Neuronal stem cell (in vitro differentiated cells): Measurements from ENCODE around the gene ANTXR1.

Source experiments
- DNase-seq: peaks from one replicate; pipeline ENCODE4 v3.0.0-alpha.2; 2013; ENCODE audit warnings: low spot score
- H2AFZ ChIP-seq: one replicate; pipeline ENCODE4 v1.6.1; 2013; ENCODE audit warnings: mild to moderate bottlenecking, low read length, inconsistent platforms
- H2AK5ac ChIP-seq: 2 replicates; pipeline ENCODE4 v1.6.1; 2013; ENCODE audit warnings: low read depth, mild to moderate bottlenecking, inconsistent platforms, low read length, moderate library complexity, mixed read lengths
- H2BK120ac ChIP-seq: 2 replicates; pipeline ENCODE4 v1.6.1; 2013; ENCODE audit warnings: low read depth, mild to moderate bottlenecking, inconsistent platforms, low read length, moderate library complexity, mixed read lengths
- H2BK12ac ChIP-seq: one replicate; pipeline ENCODE4 v1.6.1; 2013; ENCODE audit warnings: low read length, inconsistent platforms
- H2BK15ac ChIP-seq: 2 replicates; pipeline ENCODE4 v1.6.1; 2013; ENCODE audit warnings: mild to moderate bottlenecking, low read length, inconsistent platforms, mixed read lengths
- H2BK5ac ChIP-seq: one replicate; pipeline ENCODE4 v1.6.1; 2013; ENCODE audit warnings: inconsistent platforms, mild to moderate bottlenecking, low read length, moderate library complexity
- H3K14ac ChIP-seq: one replicate; pipeline ENCODE4 v1.6.1; 2013; ENCODE audit warnings: low read length, inconsistent platforms
- H3K18ac ChIP-seq: 2 replicates; pipeline ENCODE4 v1.6.1; 2013; ENCODE audit warnings: low read length, inconsistent platforms
- H3K23ac ChIP-seq: 2 replicates; pipeline ENCODE4 v1.6.1; 2013; ENCODE audit warnings: low read depth, mild to moderate bottlenecking, mixed read lengths, low read length, inconsistent platforms; ENCODE audit not compliant: poor library complexity
- H3K27ac ChIP-seq: replicated peaks from 3 replicates; pipeline ENCODE4 v1.5.1; 2013; ENCODE audit warnings: low read length, inconsistent platforms
- H3K27me3 ChIP-seq, 3 experiments: 2 replicates each; pipeline ENCODE4 v1.6.1; 2013; ENCODE audit warnings: low read length in 3 of 3, mild to moderate bottlenecking in 2 of 3, inconsistent platforms in 1 of 3, low read depth in 1 of 3, mixed read lengths in 1 of 3, moderate library complexity in 1 of 3; ENCODE audit not compliant: control insufficient read depth in 3 of 3, insufficient read depth in 3 of 3
- H3K36me3 ChIP-seq, 2 donors: replicated peaks in 1 of 2; 2 replicates each; pipeline ENCODE4 v1.6.1; 2013; ENCODE audit warnings: low read length in 2 of 2; ENCODE audit not compliant: control insufficient read depth in 2 of 2, insufficient read depth in 2 of 2
- H3K4ac ChIP-seq: 2 replicates; pipeline ENCODE4 v1.6.1; 2013; ENCODE audit warnings: inconsistent platforms, mild to moderate bottlenecking, low read length, moderate library complexity
- H3K4me1 ChIP-seq, 2 donors: 1 replicate in 1 of 2; 2 replicates in 1 of 2; pipeline ENCODE4 v1.6.1; 2013; ENCODE audit warnings: low read length in 2 of 2, low read depth in 1 of 2; ENCODE audit not compliant: control insufficient read depth in 2 of 2, insufficient read depth in 1 of 2
- H3K4me2 ChIP-seq: one replicate; pipeline ENCODE4 v1.6.1; 2013; ENCODE audit warnings: mild to moderate bottlenecking, low read length, inconsistent platforms; ENCODE audit not compliant: insufficient read depth, poor library complexity, severe bottlenecking
- H3K4me3 ChIP-seq, 2 donors: 2 replicates each; pipeline ENCODE4 v1.5.1; 2013; ENCODE audit warnings: low read length in 2 of 2, mild to moderate bottlenecking in 2 of 2, inconsistent platforms in 1 of 2, moderate library complexity in 1 of 2
- H3K79me1 ChIP-seq: one replicate; pipeline ENCODE4 v1.6.1; 2013; ENCODE audit warnings: low read depth, mild to moderate bottlenecking, inconsistent platforms, low read length, moderate library complexity
- H3K9ac ChIP-seq: one replicate; pipeline ENCODE4 v1.6.1; 2013; ENCODE audit warnings: mild to moderate bottlenecking, low read depth, low read length, inconsistent platforms; ENCODE audit not compliant: poor library complexity
- H3K9me3 ChIP-seq, 2 donors: replicated peaks in 1 of 2; 2 replicates each; pipeline versions ENCODE3 to v1.6.1; 2013; ENCODE audit warnings: low read length in 2 of 2, mild to moderate bottlenecking in 2 of 2, inconsistent platforms in 1 of 2, low read depth in 1 of 2, mixed read lengths in 1 of 2, moderate library complexity in 1 of 2; ENCODE audit not compliant: control insufficient read depth in 2 of 2, insufficient read depth in 1 of 2
- H4K8ac ChIP-seq: one replicate; pipeline ENCODE4 v1.6.1; 2013; ENCODE audit warnings: low read depth, mild to moderate bottlenecking, inconsistent platforms, low read length, moderate library complexity
- H4K91ac ChIP-seq: one replicate; pipeline ENCODE4 v1.6.1; 2013; ENCODE audit warnings: low read length, low read depth, mild to moderate bottlenecking, inconsistent platforms; ENCODE audit not compliant: poor library complexity
- WGBS, 2 donors: extraction: QIAGEN DNeasy Blood & Tissue Kit; methylation state at CpG; one replicate each; pipeline ENCODE4 v1.1.7; 2013; ENCODE audit warnings: missing lambda C conversion rate in 2 of 2, mixed read lengths in 1 of 2; ENCODE audit not compliant: insufficient read length in 2 of 2, insufficient replicate concordance in 1 of 2; ENCODE audit errors: extremely low coverage in 2 of 2; 5-methylcytosine and 5-hydroxymethylcytosine counted together

Gene ANTXR1

GRCh38 chr2:69138793-69139459 is 125.9 kb downstream of the ANTXR1 start:
- H3K36me3 ChIP-seq = peaks cover 0 to 10% of the 10 kb centered on the region in 2 donors
- no peak overlapping the region for H4K8ac ChIP-seq
- no peak for DNase-seq
- H3K4me3 ChIP-seq = no peak overlapping the region
- H2BK5ac ChIP-seq = no peak overlapping the region
- no peak overlapping the region for H3K18ac ChIP-seq
- H2AK5ac ChIP-seq = no peak overlapping the region
- no peak overlapping the region for H2BK12ac ChIP-seq
- no CpG with 5 or more reads among the region's 1 CpG for WGBS, 2 donors
- H3K14ac ChIP-seq = no peak overlapping the region
- no peak overlapping the region for H4K91ac ChIP-seq
- no peak overlapping the region for H3K4ac ChIP-seq
- no peak overlapping the region for H2BK15ac ChIP-seq
- H3K27ac ChIP-seq = no peak overlapping the region
- peaks cover 0 to 4% of the 10 kb centered on the region in 2 donors for H3K4me1 ChIP-seq
- no peaks in the 10 kb centered on the region for H3K79me1 ChIP-seq
- no peaks in the 10 kb centered on the region for H3K27me3 ChIP-seq
- H2AFZ ChIP-seq = no peak overlapping the region
- H3K9me3 ChIP-seq = no peaks in the 10 kb centered on the region
- no peak overlapping the region for H3K4me2 ChIP-seq
- H3K23ac ChIP-seq = no peak overlapping the region
- H2BK120ac ChIP-seq = no peak overlapping the region
- H3K9ac ChIP-seq = no peak overlapping the region

GRCh38 chr2:69139778-69140670 is 127.0 kb downstream of the ANTXR1 start:
- Histone ChIP-seq H3K4me3 (no peak overlapping the region), H4K91ac (no peak overlapping the region), H2AFZ (no peak overlapping the region), H3K27ac (no peak overlapping the region), H4K8ac (no peak overlapping the region), H3K27me3 (no peaks in the 10 kb centered on the region), H3K4ac (no peak overlapping the region), H3K18ac (no peak overlapping the region), H2BK5ac (no peak overlapping the region), H2AK5ac (no peak overlapping the region), H3K9ac (no peak overlapping the region), H3K9me3 (no peaks in the 10 kb centered on the region), H3K36me3 (peaks cover 0 to 10% of the 10 kb centered on the region in 2 donors), H3K14ac (no peak overlapping the region), H3K4me2 (no peak overlapping the region), H2BK15ac (no peak overlapping the region), H2BK12ac (no peak overlapping the region), H2BK120ac (no peak overlapping the region), H3K79me1 (no peaks in the 10 kb centered on the region), H3K4me1 (peaks cover 0 to 4% of the 10 kb centered on the region in 2 donors), H3K23ac (no peak overlapping the region)
- no CpG with 5 or more reads among the region's 5 CpGs for WGBS, 2 donors
- DNase-seq = no peak

- Histone ChIP-seq H3K14ac (no peak overlapping the region), H3K9me3 (no peaks in the 10 kb centered on the region), H3K18ac (no peak overlapping the region), H3K4ac (no peak overlapping the region), H3K4me2 (no peak overlapping the region), H3K23ac (no peak overlapping the region), H3K27me3 (no peaks in the 10 kb centered on the region), H3K27ac (no peak overlapping the region), H4K8ac (no peak overlapping the region), H3K9ac (no peak overlapping the region), H4K91ac (no peak overlapping the region), H2BK5ac (no peak overlapping the region), H2AFZ (no peak overlapping the region), H2BK120ac (no peak overlapping the region), H2AK5ac (no peak overlapping the region), H3K79me1 (no peaks in the 10 kb centered on the region), H3K4me3 (no peak overlapping the region), H2BK15ac (no peak overlapping the region), H3K4me1 (peaks cover 2 to 4% of the 10 kb centered on the region in 2 donors), H2BK12ac (no peak overlapping the region), H3K36me3 (peaks cover 0 to 15% of the 10 kb centered on the region in 2 donors)
- no peak for DNase-seq
- no CpG with 5 or more reads among the region's 1 CpG for WGBS, 2 donors
Observed at GRCh38 chr2:69141061-69141460, 128.1 kb downstream of the ANTXR1 start.

- H3K36me3 ChIP-seq = peaks cover 0 to 15% of the 10 kb centered on the region in 2 donors
- no peak overlapping the region for H2AK5ac ChIP-seq
- no peak overlapping the region for H2BK12ac ChIP-seq
- H3K9ac ChIP-seq = no peak overlapping the region
- peaks cover 0 to 4% of the 10 kb centered on the region in 2 donors for H3K4me1 ChIP-seq
- no peaks in the 10 kb centered on the region for H3K27me3 ChIP-seq
- no peaks in the 10 kb centered on the region for H3K9me3 ChIP-seq
- WGBS, 2 donors = no CpG with 5 or more reads among the region's 4 CpGs
- H2BK120ac ChIP-seq = no peak overlapping the region
- no peak overlapping the region for H3K18ac ChIP-seq
- no peak overlapping the region for H2BK5ac ChIP-seq
- no peak overlapping the region for H3K4me2 ChIP-seq
- no peak overlapping the region for H4K8ac ChIP-seq
- no peak overlapping the region for H3K14ac ChIP-seq
- H2BK15ac ChIP-seq = no peak overlapping the region
- no peak overlapping the region for H3K4me3 ChIP-seq
- no peak overlapping the region for H2AFZ ChIP-seq
- no peak overlapping the region for H3K4ac ChIP-seq
- no peaks in the 10 kb centered on the region for H3K79me1 ChIP-seq
- no peak for DNase-seq
- H3K27ac ChIP-seq = no peak overlapping the region
- no peak overlapping the region for H3K23ac ChIP-seq
- H4K91ac ChIP-seq = no peak overlapping the region
Observed at GRCh38 chr2:69143748-69144360, 130.9 kb downstream of the ANTXR1 start.
